ENCODE measurements around the gene CDC27.
"Not testable (repeated sequence)": the region's sequence is repeated elsewhere in the genome, so short reads cannot be mapped to it uniquely, and the experiment has no call there.

CDC27 gene

DNA sequence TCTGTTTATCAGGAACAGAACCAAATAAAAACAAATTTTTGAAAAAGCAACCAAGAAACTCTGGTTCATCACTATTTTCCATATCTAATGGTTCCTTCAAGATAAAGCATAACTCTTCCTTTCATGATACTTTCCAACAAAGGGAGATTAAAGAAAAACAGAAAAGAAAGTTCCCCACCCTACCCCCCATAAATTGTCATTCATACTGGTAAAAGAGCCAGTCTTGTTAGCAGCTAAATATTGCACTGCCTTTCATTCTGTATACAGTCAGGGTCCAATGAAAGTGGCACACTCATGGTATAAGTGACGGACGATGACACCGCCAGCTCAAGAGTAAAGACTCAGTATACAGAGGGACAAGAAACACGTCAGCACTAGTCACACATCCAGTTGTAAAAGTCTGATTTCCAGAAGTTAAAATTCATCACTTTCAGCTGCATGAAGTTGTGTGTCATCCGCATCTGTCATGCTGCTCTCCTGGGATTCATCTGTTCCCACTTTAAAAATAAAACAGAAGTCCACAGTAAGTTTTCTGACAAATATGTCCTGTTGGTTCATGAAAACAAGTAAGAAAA, 68.5 kb downstream of the CDC27 start:
- no peak for DNase-seq

DNA sequence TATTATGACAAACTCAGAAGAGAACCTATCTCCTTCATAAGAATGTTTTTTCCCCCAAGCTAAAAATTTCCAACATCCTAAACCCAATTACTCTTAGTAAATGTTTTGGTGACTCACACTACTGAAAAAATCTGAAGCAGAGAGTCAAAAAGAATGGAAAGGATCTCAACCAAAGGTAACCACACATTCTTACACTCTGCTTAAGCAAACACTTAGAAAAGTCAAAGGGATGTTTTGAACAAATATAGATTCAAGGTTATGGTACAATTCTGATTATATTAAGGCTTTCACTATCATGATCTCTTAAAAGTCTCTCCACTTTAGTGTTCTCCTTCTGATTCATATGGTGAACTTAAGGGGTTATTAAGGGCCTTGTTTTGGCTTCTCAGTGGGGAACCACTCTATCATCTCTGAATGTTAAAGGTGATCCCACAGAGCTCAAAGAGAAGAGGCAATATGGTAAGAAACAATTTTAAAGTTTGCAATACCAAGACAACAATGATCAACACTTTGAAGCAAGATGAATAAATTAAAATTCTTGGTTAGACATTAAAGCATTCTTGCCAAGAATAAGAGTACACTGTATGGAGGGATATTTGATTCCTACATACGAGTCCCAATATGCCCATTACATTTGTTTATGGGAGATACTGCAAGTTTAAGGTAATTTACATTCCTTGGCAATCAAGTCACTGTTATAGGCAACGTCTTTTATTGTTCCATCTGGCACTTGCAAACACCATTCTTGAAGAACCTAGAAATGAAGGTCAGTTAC, 69.2 kb downstream of the CDC27 start:
- no peak for DNase-seq

DNA sequence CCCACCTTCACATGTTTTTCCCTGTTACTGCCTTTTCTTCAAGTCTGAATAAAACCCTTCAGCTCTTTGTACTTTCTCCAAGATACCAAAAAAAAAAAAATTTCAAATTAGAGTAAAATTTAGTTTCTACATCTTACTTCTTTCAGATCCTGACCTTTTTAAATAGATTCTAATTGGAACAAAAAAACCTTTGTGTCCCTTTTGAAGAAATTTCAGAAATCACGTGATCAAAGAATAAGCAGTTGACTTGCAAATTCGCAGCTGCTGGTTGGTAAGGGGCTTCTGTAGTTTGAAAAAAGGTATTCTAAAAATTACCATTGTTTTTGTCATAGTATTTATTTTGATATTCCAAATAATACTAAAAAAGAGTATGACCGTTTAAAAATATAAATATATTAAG, 71.7 kb downstream of the CDC27 start:
- DNase-seq, result no peak

DNA sequence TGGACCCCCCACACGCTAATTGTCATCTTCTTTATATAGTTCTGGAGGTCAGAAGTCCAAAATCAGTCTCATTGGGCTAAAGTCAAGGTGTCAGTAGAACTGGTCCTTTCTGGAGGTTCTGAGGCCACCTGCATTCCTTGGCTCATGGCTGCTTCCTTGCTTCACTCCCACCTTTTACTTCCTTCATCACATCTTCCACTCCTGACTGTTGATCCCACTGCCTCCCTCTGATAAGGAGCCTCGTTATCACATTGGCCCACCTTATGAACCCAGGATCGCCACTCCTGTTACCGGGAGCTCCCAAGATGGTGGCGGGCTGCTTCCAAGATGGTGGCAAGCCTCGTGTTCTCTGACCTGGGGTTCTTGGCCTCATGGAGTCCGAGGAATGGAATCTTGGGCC, 83.0 kb downstream of the CDC27 start:
- DNase-seq, result no peak

DNA sequence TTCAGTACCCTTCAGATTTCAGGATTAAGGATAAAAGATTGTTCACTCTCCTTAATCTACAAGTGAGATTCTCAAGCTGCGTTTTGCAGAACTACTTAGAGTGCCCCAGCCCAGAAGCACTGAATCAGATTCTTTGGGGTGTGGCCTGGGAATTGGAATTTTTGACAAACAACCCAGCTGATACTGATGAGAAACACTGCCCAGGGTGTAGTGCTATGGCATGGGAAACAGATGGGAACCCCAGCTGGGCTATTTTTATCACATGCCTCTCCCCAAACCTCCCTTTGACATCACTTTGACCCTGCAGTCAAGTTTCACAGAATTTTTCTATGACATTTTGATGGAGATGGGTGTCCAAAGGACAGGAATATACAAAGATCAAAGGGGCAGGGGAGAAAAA, 83.8 kb downstream of the CDC27 start:
- not testable (repeated sequence) for DNase-seq

DNA sequence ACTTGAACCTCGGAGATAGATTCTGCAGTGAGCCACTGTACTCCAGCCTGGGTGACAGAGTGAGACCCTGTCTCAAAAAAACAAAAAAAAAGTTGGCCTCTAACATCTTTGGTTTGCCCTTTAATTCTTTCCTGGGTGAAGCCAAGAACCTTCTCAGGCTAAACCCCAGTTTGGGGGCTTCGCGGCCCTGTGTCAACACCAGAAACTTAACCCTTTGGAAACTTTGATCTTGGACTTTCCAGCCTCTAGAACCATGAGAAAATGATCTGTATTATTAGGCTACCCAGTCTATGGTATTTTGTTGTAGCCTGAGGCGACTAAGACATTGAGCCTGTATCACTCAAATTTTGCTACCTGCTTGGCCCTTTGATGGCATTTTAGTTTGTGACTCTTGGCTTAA, 86.2 kb downstream of the CDC27 start:
- DNase-seq, result no peak

DNA sequence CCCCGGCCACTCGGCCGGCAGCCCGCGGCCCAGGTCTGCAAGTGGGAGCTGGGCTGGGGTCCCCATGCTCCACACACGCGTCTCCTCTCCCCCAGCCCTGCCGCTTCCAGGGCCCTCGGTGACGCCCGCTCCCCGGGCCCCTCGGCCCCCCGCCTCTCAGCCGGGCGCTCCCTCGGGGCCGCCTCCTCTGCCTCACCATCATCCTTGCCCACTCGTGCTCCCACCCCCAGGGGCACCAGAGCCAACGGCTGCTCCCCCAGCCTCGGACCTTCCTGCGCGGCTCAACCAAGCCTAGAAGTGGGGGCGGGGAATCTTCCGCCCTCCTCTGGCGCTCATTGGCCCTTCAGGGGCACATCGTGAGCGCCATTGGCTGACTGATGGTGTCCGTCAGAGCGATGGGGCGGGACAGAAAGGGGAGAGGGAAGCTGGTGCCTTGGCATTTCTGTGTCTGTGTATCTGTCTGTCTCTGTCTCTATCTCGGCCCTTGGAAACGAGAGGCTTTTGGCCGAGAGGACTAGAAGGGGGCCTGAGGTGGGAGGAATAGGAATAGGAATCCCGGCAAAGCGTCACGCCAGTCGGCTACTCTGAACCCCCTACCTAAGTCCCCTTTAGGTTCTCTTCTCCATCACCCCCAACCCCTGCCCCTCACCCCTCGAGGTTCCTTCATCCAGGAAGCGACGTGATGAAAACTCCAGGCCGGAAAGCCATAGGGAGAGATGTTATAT, 88.9 kb downstream of the CDC27 start:
- DNase-seq, result peak; percentile 90

DNA sequence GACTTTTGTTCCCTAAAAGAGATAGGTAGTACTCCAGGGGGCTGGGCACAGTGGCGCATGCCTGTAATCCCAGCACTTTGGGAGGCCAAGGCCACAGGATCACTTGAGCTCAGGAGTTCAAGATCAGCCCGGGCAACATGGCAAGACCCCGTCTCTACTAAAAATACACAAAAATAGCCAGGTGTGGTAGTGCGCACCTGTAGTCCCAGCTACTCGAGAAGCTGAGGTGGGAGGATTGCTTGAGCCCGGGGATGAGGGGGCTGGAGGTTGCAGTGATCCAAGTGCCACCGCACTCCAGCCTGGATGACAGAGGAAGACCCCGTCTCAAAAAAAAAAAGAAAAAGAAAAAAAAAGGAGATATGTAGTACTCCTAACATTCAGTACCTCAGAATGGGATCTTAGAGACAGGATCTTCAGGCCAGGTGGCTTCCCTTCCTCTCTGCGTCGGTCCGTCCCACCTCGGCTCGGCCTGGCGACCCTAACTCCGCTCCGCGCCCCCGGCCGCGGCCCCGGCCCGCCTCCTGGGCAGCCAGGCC, 89.6 kb downstream of the CDC27 start:
- DNase-seq, result no peak

DNA sequence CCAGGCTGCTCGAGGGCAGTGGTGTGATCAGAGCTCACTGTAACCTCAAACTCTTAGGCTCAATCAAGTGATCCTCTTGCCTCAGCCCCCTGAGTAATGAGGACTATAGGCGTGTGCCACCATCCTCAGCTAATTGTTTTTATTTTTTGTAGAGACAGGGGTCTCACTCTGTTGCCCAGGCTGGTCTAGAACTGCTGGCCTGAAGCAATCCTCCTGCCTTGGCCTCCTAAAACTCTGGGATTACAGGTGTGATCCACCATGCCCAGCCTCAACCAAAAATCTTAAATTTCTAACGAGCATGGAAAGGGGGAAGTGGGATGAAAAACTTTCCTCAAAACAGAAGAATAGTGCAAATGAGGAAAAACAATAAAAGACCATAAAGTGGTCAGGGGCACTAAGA, 92.8 kb downstream of the CDC27 start:
- no peak for DNase-seq

DNA sequence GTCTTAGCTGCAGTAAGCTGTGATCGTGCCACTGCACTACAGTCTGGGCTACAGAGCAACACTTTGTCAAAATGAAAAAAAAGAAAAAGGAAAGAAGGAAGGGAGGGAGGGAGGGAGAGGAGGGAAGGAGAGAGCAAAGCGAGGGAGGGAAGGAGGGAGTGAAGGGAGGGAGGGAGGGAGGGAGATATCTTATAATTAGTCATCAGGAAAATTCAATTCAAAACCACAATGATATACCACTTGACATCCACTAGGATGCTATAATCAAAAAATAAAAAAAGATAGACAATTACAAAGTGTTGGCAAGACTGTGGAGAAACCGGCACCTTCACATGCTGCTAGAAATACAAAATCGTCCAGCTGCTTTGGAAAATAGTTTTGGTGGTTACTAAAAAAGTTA, 93.8 kb downstream of the CDC27 start:
- no peak for DNase-seq

DNA sequence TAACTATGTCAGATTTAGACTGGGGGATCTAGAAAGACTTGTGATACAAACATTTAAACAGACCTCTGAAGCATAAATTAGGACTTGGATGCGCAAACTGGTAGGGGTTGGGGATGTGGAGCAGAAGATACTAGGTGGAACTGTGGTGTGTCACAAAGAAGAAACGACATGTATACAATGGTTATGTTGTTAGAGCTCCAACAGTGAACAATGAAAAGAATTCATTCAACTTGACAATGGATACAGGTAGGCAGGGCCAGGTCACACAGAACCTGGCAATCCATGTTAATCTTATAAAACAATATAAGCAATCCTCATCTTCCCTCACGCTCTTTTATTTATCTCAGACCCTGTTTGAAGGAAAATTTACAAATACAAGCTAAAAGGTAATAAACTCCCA, 102.0 kb downstream of the CDC27 start:
- no peak for DNase-seq

DNA sequence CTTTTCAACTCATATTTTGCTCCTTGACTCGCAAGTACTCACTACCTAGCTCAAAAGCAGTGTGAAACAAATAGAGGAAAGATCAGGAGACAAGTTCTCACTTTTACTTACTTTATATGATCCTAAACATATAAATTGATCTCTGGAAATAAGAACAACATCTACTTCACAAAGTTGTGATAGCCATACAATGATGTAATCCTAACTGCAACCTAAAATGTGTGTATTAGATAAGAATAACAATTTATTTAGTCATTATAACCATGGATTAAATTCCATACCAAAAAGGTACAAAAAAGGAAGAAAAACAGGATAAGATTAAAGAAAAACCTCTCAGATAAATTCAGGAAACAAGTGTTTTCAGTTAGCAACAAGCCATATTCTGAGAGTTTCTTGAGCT, 103.4 kb downstream of the CDC27 start:
- no peak for DNase-seq

DNA sequence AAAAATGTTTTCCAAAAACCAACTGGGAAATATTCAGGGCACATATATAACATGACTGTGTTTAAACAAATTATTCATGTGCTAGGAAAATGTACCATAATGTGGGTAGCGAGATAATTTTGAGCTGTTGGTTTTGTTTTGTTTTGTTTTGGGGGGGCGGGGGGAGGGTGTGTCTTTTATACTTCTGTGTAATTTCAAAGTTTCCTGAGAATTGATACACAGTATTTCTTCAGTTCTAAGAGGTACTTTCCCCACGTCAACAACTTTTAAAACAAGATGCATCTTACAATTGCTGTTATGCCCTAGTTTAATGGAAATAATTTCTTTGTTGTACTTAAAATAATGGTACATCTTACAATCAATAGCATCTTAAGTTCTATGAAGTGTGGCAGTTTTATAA, 110.3 kb downstream of the CDC27 start:
- no peak for DNase-seq

DNA sequence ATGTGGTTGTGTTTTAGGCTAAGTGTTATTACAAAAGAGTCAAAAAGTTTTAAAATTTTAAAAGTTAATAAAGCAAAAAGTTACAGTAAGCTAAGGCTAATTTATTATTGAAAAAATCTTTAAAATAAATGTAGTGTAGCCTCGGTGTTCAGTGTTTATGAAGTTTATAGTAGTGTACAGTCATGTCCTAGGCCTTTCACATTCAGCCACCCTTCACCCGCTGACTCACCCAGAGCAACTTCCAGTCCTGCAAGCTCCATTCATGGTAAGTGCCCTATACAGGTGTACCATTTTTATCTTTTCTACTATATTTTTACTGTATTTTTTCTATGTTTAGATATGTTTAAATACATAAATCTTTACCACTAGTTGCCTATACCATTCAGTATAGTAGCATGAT, 111.5 kb downstream of the CDC27 start:
- DNase-seq, result no peak

DNA sequence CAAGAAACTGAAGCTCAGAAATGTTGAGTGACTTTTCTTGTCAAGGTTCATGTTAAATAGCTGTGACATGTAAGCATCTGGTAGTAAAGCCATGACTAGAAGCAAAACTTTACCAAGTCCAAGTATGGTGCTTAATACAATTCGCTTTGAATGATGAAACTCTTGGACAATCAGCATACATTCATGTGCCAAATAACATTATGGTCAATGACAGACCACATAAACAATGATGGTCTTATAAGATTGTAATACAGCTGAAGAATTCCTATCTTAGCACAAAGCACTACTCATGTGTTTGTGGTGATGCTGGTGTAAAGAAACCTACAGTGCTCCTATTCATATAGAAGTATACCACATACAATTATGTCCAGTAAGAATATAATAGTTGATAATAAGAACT, 112.9 kb downstream of the CDC27 start:
- DNase-seq, result no peak

DNA sequence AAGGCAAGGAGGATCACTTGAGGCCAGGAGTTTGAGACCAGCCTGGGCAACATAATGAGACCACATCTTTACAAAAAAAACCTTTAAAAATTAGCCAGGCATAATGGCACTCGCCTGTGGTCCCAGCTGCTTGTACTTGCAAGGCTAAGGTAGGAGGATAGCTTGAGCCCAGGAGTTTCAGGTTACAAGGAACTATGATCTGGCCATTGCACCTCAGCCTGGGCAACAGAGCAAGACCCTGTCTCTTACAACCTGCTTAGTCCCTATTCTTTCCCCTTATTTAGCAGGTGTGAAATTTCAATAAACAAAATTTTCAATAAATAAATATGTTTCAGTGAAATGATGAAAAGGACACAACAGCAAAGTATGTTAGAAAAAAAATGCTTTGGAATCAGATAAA, 114.7 kb downstream of the CDC27 start:
- DNase-seq, result not testable (repeated sequence)

DNA sequence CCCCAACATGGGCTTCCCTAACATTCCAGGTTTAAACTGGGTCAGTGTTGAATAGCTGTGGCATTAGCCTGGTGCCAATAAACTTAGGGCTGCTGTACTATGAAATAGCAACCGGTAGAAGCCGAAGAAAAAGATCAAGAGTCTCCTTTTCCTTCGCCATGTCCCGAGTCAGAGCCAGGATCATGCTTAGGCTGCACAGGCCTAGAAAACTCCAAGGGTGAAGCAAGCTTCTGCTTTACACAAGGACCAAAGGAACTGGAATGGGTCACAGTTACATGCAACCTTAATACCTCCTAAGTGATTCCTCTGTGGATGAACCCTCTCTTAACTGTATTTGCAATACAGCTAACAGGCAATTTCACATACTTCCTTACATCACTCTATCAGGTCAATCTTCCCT, 115.5 kb downstream of the CDC27 start:
- DNase-seq, result not testable (repeated sequence)

DNA sequence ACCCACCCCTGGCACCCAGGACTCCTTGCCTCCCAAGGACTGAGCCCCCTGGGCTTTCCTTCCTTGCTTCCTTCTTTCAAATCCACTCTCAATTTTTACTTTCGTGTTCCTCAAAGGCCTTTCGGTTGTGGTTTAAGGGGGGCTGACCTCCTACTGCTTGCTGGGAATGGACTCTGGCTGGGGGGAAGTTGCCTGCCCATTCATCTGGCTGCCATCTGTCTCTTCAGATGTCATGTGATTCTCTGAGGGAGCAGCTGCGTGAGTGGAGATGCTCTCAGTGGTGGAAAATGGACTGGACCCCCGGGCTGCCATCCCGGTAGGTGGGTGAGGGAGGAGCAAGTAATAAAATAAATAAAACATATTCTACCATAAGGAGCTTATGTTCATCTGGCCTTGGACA, 116.2 kb downstream of the CDC27 start:
- no peak for DNase-seq

DNA sequence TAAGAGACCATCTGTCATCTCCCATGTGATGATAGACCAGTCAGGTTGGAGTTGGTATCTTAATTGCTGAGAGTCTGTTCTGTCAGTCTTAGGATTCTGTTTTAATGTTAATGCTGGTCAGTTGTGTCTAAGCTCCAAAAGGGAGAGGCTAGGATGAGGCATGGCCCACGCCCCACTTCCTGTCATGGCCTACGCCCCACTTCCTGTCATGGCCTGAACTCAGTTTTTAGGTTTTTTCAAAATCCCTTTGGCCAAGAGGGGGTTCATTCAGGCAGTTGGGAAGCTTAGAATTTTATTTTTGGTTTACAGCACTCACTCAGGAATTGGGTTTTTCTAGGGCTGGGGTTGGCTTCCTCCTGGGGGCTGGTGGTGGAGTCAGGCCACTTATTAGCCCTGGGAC, 117.9 kb downstream of the CDC27 start:
- DNase-seq, result not testable (repeated sequence)

DNA sequence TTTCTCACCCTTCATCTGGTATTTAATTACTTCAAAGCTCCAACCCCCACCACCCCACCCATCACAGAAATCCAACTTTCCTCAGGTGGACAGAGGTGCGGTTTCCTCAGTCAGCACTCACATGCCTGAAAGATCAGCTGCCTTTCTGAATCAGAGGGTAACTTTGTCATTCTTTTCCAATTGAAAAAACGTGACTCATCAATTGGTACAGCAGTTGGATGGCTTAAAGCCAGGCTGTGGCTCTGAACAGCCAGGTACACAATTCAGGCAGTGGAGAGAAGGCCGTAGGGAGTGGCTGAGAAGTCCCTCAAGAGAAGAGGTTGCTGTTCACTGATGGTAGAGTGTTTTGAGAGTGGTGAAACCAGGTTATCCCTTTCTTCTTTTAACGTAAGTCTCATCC, 118.8 kb downstream of the CDC27 start:
- DNase-seq, result not testable (repeated sequence)

Data from stimulated activated CD4-positive, alpha-beta T cell treated with anti-CD3 and anti-CD28 coated beads, Interleukin-1b, Interleukin-23, amount 100 ng/mL, for 48 hours (primary cell).